ENCODE measurements around the gene FLNB. TPM values are rescaled to one million over a fixed set of nuclear protein-coding genes. Genes with fewer than 3 reads are reported as not detected.

Gene FLNB
- total RNA-seq, 3 donors from 2014 or later (not counting 1 experiment from before 2014, with no cell fraction given), result 24.6 to 30.8 (median 26.6) TPM

DNA sequence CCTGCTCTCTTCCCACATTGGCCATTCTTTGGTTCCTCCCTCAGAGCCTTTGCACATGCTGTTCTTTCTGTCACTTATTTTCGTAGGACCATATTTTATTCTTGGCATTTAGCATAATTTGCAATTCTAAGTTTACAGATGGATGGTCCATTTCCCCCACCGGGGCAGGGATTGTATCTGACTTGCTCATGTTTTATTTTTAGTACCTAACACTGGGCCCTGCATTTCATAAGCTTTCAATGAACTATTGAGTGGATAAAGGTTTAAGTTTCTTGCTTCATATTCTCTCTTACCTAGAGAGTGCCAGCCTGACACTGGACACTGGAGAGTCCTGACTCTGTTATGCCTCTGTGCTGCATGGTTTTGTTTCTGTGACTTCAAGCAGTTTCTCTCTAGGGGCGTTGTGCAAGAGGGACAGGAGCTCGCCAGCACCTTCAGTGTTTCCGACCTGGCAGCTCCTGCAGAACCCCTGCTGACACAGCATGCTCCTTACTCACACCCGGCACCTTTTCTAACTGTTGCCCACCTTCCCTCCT, 87.4 kb downstream of the FLNB start:
- Histone ChIP-seq H3K27me3 (ENCODE audit: control insufficient read depth, insufficient read depth, low read length) (no peaks in the 10 kb centered on the region), H3K27ac (ENCODE audit: low read length) (no peak overlapping the region), H3K9me3 (ENCODE audit: control insufficient read depth, insufficient read depth, low read length) (no peaks in the 10 kb centered on the region), H3K4me3 (ENCODE audit: low read length) (no peak overlapping the region), H3K4me1 (ENCODE audit: control insufficient read depth, insufficient read depth, low read length) (no peaks in the 10 kb centered on the region), H3K36me3 (ENCODE audit: control insufficient read depth, insufficient read depth, low read length) (peaks cover 20% of the 10 kb centered on the region)
- ATAC-seq, result no peak
- no peak overlapping the region for H3K27ac Mint-ChIP-seq
- intact Hi-C loops (cut with micrococcal nuclease), result no loop called here
- 90% methylated on average over 6 of the region's 6 CpGs for WGBS (ENCODE audit: insufficient coverage)
- no peaks in the 10 kb centered on the region for H3K36me3 Mint-ChIP-seq
- no peaks in the 10 kb centered on the region for H3K9me3 Mint-ChIP-seq
- H3K4me3 Mint-ChIP-seq, result no peak overlapping the region
- H3K27me3 Mint-ChIP-seq (ENCODE audit: low read depth in 2 of 2), result no peaks in the 10 kb centered on the region
- no peak for DNase-seq
- TF ChIP-seq, protein P1, sequence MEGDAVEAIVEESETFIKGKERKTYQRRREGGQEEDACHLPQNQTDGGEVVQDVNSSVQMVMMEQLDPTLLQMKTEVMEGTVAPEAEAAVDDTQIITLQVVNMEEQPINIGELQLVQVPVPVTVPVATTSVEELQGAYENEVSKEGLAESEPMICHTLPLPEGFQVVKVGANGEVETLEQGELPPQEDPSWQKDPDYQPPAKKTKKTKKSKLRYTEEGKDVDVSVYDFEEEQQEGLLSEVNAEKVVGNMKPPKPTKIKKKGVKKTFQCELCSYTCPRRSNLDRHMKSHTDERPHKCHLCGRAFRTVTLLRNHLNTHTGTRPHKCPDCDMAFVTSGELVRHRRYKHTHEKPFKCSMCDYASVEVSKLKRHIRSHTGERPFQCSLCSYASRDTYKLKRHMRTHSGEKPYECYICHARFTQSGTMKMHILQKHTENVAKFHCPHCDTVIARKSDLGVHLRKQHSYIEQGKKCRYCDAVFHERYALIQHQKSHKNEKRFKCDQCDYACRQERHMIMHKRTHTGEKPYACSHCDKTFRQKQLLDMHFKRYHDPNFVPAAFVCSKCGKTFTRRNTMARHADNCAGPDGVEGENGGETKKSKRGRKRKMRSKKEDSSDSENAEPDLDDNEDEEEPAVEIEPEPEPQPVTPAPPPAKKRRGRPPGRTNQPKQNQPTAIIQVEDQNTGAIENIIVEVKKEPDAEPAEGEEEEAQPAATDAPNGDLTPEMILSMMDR (IDR thresholded peaks at IDR 0.05), result no peak
- H3K4me1 Mint-ChIP-seq, result no peaks in the 10 kb centered on the region

DNA sequence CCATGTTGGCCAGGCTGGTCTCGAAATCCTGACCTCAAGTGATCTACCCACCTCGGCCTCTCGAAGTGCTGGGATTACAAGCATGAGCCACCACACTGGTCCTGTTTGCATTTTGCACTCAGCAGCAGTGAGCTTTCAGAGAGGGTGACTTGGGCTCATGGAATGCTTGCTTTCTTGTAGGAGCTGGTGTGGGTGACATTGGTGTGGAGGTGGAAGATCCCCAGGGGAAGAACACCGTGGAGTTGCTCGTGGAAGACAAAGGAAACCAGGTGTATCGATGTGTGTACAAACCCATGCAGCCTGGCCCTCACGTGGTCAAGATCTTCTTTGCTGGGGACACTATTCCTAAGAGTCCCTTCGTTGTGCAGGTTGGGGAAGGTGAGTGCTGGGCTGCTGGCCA, 90.3 kb downstream of the FLNB start:
- Histone ChIP-seq H3K4me1 (ENCODE audit: control insufficient read depth, insufficient read depth, low read length) (no peaks in the 10 kb centered on the region), H3K27ac (ENCODE audit: low read length) (no peak overlapping the region), H3K9me3 (ENCODE audit: control insufficient read depth, insufficient read depth, low read length) (no peaks in the 10 kb centered on the region), H3K4me3 (ENCODE audit: low read length) (no peak overlapping the region), H3K36me3 (ENCODE audit: control insufficient read depth, insufficient read depth, low read length) (peaks cover 24% of the 10 kb centered on the region), H3K27me3 (ENCODE audit: control insufficient read depth, insufficient read depth, low read length) (no peaks in the 10 kb centered on the region)
- DNase-seq (no peak), ATAC-seq (no peak)
- H3K9me3 Mint-ChIP-seq, result no peaks in the 10 kb centered on the region
- H3K36me3 Mint-ChIP-seq, result no peaks in the 10 kb centered on the region
- WGBS (ENCODE audit: insufficient coverage), result 97% methylated on average over 8 of the region's 8 CpGs
- no peaks in the 10 kb centered on the region for H3K27me3 Mint-ChIP-seq (ENCODE audit: low read depth in 2 of 2)
- no peak overlapping the region for H3K27ac Mint-ChIP-seq
- TF ChIP-seq, protein P1 (IDR thresholded peaks at IDR 0.05), result no peak
- H3K4me3 Mint-ChIP-seq, result no peak overlapping the region
- intact Hi-C loops (cut with micrococcal nuclease), result no loop called here
- peaks cover 6 to 7% of the 10 kb centered on the region in 2 donors for H3K4me1 Mint-ChIP-seq

DNA sequence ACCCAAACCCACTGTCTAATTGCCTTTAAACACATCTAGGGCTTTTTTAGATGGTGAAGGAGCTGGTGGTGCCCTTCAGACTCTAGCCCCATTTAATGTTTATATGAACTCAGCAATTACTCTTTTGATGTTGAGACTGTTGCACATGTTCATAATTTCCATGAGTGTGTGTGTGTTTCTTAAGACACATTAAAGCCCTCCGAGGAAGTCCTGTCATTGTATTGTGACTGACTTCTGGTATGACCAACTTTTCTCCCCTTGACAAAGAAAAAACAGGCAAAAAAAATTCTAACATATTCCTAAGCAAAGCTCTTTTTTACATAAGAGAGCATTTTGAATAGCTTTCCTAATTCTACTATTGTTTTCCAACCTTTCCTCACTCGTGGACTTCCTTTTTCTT, 91.6 kb downstream of the FLNB start:
- no peaks in the 10 kb centered on the region for H3K4me1 ChIP-seq (ENCODE audit: control insufficient read depth, insufficient read depth, low read length)
- no peak overlapping the region for H3K4me3 Mint-ChIP-seq
- H3K27me3 ChIP-seq (ENCODE audit: control insufficient read depth, insufficient read depth, low read length), result no peaks in the 10 kb centered on the region
- no peak overlapping the region for H3K27ac Mint-ChIP-seq
- ATAC-seq (no peak), DNase-seq (no peak)
- intact Hi-C loops (cut with micrococcal nuclease), result no loop called here
- H3K4me3 ChIP-seq (ENCODE audit: low read length), result no peak overlapping the region
- peaks cover 31% of the 10 kb centered on the region for H3K36me3 ChIP-seq (ENCODE audit: control insufficient read depth, insufficient read depth, low read length)
- no peaks in the 10 kb centered on the region for H3K9me3 ChIP-seq (ENCODE audit: control insufficient read depth, insufficient read depth, low read length)
- no peaks in the 10 kb centered on the region for H3K9me3 Mint-ChIP-seq
- WGBS (ENCODE audit: insufficient coverage), result 83% methylated on average over 2 of the region's 2 CpGs
- TF ChIP-seq, protein P1 (IDR thresholded peaks at IDR 0.05), result no peak
- no peaks in the 10 kb centered on the region for H3K27me3 Mint-ChIP-seq (ENCODE audit: low read depth in 2 of 2)
- peaks cover 6 to 7% of the 10 kb centered on the region in 2 donors for H3K4me1 Mint-ChIP-seq
- no peaks in the 10 kb centered on the region for H3K36me3 Mint-ChIP-seq
- no peak overlapping the region for H3K27ac ChIP-seq (ENCODE audit: low read length)
